NCI-H446 treated with DMSO at 0.1 percent for 48 hours (cell line): ENCODE measurements around the gene INO80.

Experiments used
- DNase-seq: peaks from one replicate; lab custom pipeline; 2025; lab: John Stamatoyannopoulos, UW

INO80 gene

GRCh38 chr15:40999190-40999589, 116.9 kb downstream of the INO80 start:
- DNase-seq: no peak

GRCh38 chr15:40995656-40996055, 120.4 kb downstream of the INO80 start:
- no peak for DNase-seq

- no peak for DNase-seq
Observed at GRCh38 chr15:40992825-40993224, 123.3 kb downstream of the INO80 start.

- no peak for DNase-seq
Observed at GRCh38 chr15:40992241-40992741, 123.8 kb downstream of the INO80 start.

GRCh38 chr15:40991355-40991754, 124.7 kb downstream of the INO80 start:
- DNase-seq: no peak

- no peak for DNase-seq
Observed at GRCh38 chr15:40990789-40991188, 125.3 kb downstream of the INO80 start.

- DNase-seq: no peak
Observed at GRCh38 chr15:40990080-40990479, 126.0 kb downstream of the INO80 start.

GRCh38 chr15:40988156-40988555, 127.9 kb downstream of the INO80 start:
- no peak for DNase-seq

- no peak for DNase-seq
Observed at GRCh38 chr15:40986820-40987219, 129.3 kb downstream of the INO80 start.

GRCh38 chr15:40985541-40986330, 130.3 kb downstream of the INO80 start:
- DNase-seq: no peak

GRCh38 chr15:40984964-40985363, 131.1 kb downstream of the INO80 start:
- no peak for DNase-seq

- DNase-seq: no peak
Observed at GRCh38 chr15:40984406-40984805, 131.7 kb downstream of the INO80 start.

- no peak for DNase-seq
Observed at GRCh38 chr15:40982855-40983254, 133.2 kb downstream of the INO80 start.

- DNase-seq: no peak
Observed at GRCh38 chr15:40981186-40981585, 134.9 kb downstream of the INO80 start.

GRCh38 chr15:40978562-40978961, 137.5 kb downstream of the INO80 start:
- DNase-seq: no peak

GRCh38 chr15:40978141-40978540, 137.9 kb downstream of the INO80 start:
- DNase-seq: no peak

- DNase-seq: no peak
Observed at GRCh38 chr15:40976819-40977218, 139.3 kb downstream of the INO80 start.

- no peak for DNase-seq
Observed at GRCh38 chr15:40974879-40975278, 141.2 kb downstream of the INO80 start.

- DNase-seq: no peak
Observed at GRCh38 chr15:40969363-40969762, 146.7 kb downstream of the INO80 start.

GRCh38 chr15:40968290-40969085, 147.6 kb downstream of the INO80 start:
- no peak for DNase-seq

GRCh38 chr15:40964634-40965033, 151.4 kb downstream of the INO80 start:
- DNase-seq: no peak

GRCh38 chr15:40964006-40964405, 152.1 kb downstream of the INO80 start:
- no peak for DNase-seq

- no peak for DNase-seq
Observed at GRCh38 chr15:40963201-40963600, 152.9 kb downstream of the INO80 start.
